BLaER1 (cell line): ENCODE data around the gene SREBF1.
A peak's percentile ranks its signal among the peaks of the same experiment; 100 is the strongest.

Experiments
- H3K27ac ChIP-seq: shearing (Covaris generic); formaldehyde crosslinking; 2 replicates; pipeline ENCODE4 v1.8.1; 2022
- H3K27me3 ChIP-seq: shearing (Covaris generic); formaldehyde crosslinking; 2 replicates; pipeline ENCODE4 v1.8.1; 2022
- H3K36me3 ChIP-seq: shearing (Covaris generic); formaldehyde crosslinking; 2 replicates; pipeline ENCODE4 v1.8.1; 2022
- H3K4me1 ChIP-seq: shearing (Covaris generic); formaldehyde crosslinking; 2 replicates; pipeline ENCODE4 v1.8.1; 2022
- H3K4me2 ChIP-seq: shearing (Covaris generic); formaldehyde crosslinking; 2 replicates; pipeline ENCODE4 v1.8.1; 2022
- H3K4me3 ChIP-seq: shearing (Covaris generic); formaldehyde crosslinking; 2 replicates; pipeline ENCODE4 v1.8.1; 2022
- H3K9ac ChIP-seq: shearing (Covaris generic); formaldehyde crosslinking; 2 replicates; pipeline ENCODE4 v1.8.1; 2022
- H3K9me3 ChIP-seq: shearing (Covaris generic); formaldehyde crosslinking; 2 replicates; pipeline ENCODE4 v1.8.1; 2022
- H4K20me1 ChIP-seq: shearing (Covaris generic); formaldehyde crosslinking; 2 replicates; pipeline ENCODE4 v1.8.1; 2022
- Cebpa-rat ChIP-seq: shearing (Covaris generic); IDR thresholded peaks from 2 replicates; pipeline ENCODE4 v1.8.1; 2022

Gene SREBF1

GRCh38 chr17:17798573-17799255, 38.1 kb downstream of the SREBF1 start:
- H3K9me3 ChIP-seq = no peaks in the 10 kb centered on the region
- no peak overlapping the region for H3K27ac ChIP-seq
- peaks cover 67% of the 10 kb centered on the region for H3K4me1 ChIP-seq
- H3K36me3 ChIP-seq = peaks cover 94% of the 10 kb centered on the region
- no peak overlapping the region for H3K9ac ChIP-seq
- no peak overlapping the region for H3K4me3 ChIP-seq
- peaks cover 94% of the 10 kb centered on the region for H4K20me1 ChIP-seq
- H3K4me2 ChIP-seq = peak overlapping the region; percentile 80
- TF ChIP-seq Cebpa-rat = no peak
- H3K27me3 ChIP-seq = no peaks in the 10 kb centered on the region

- TF ChIP-seq Cebpa-rat = no peak
- no peak overlapping the region; the same call in 1 of the 2 replicates for H3K4me3 ChIP-seq
- no peaks in the 10 kb centered on the region for H3K27me3 ChIP-seq
- peak overlapping the region; percentile 80 for H3K4me2 ChIP-seq
- no peak overlapping the region for H3K9ac ChIP-seq
- H3K36me3 ChIP-seq = peaks cover 94% of the 10 kb centered on the region
- peaks cover 74% of the 10 kb centered on the region for H3K4me1 ChIP-seq
- no peaks in the 10 kb centered on the region for H3K9me3 ChIP-seq
- H4K20me1 ChIP-seq = peaks cover 94% of the 10 kb centered on the region
- H3K27ac ChIP-seq = 0 out of 2 replicates have a peak overlapping the region, but pooled peaks have one; percentile 18
These were observed 38.7 kb downstream of the SREBF1 start for GRCh38 chr17:17798010-17798556.

GRCh38 chr17:17797119-17797809, 39.5 kb downstream of the SREBF1 start:
- Histone ChIP-seq H3K4me2 (peak overlapping the region; percentile 80), H4K20me1 (peaks cover 99% of the 10 kb centered on the region)
- no peak for TF ChIP-seq Cebpa-rat

GRCh38 chr17:17796787-17797061, 40.1 kb downstream of the SREBF1 start:
- H4K20me1 ChIP-seq = peaks cover 100% of the 10 kb centered on the region
- H3K4me1 ChIP-seq = peaks cover 84% of the 10 kb centered on the region
- H3K9ac ChIP-seq = peak overlapping the region; percentile 58
- no peak for TF ChIP-seq Cebpa-rat
- H3K4me3 ChIP-seq = no peak overlapping the region
- peak overlapping the region; percentile 80 for H3K4me2 ChIP-seq
- peak overlapping the region; percentile 58 for H3K27ac ChIP-seq
- no peaks in the 10 kb centered on the region for H3K9me3 ChIP-seq
- H3K36me3 ChIP-seq = peaks cover 84% of the 10 kb centered on the region
- H3K27me3 ChIP-seq = no peaks in the 10 kb centered on the region

More at GRCh38 chr17:17797119-17797809, 39.5 kb downstream of the SREBF1 start:
- H3K4me1 ChIP-seq = peaks cover 79% of the 10 kb centered on the region
- no peaks in the 10 kb centered on the region for H3K27me3 ChIP-seq
- peak overlapping the region; percentile 58 for H3K27ac ChIP-seq
- H3K4me3 ChIP-seq = no peak overlapping the region
- H3K36me3 ChIP-seq = peaks cover 89% of the 10 kb centered on the region
- peak overlapping the region; percentile 58 for H3K9ac ChIP-seq
- no peaks in the 10 kb centered on the region for H3K9me3 ChIP-seq

- Histone ChIP-seq H3K4me3 (no peak overlapping the region), H3K4me1 (peaks cover 90% of the 10 kb centered on the region), H3K27me3 (no peaks in the 10 kb centered on the region), H3K9me3 (no peaks in the 10 kb centered on the region), H3K4me2 (peak overlapping the region; percentile 80), H3K36me3 (peaks cover 78% of the 10 kb centered on the region), H4K20me1 (peaks cover 100% of the 10 kb centered on the region), H3K9ac (peak overlapping the region; percentile 58; the same call in 1 of the 2 replicates), H3K27ac (peak overlapping the region; percentile 58)
- no peak for TF ChIP-seq Cebpa-rat
These were observed 40.6 kb downstream of the SREBF1 start for GRCh38 chr17:17795946-17796786.

DNA sequence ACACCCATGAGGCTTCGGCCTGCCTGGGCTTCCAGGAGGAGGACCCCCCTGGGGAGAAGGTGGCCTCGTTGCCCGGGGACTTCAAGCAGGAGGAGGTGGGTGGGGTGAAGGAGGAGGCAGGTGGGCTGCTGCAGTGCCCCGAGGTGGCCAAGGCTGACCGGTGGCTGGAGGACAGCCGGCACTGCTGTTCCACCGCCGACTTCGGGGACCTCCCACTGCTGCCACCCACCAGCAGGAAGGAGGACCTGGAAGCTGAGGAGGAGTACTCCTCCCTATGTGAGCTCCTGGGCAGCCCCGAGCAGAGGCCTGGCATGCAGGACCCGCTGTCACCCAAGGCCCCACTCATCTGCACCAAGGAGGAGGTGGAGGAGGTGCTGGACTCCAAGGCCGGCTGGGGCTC, 41.5 kb downstream of the SREBF1 start:
- H3K36me3 ChIP-seq = peaks cover 70% of the 10 kb centered on the region
- no peak overlapping the region for H3K4me3 ChIP-seq
- H3K9me3 ChIP-seq = no peaks in the 10 kb centered on the region
- H3K9ac ChIP-seq = no peak overlapping the region
- H3K4me1 ChIP-seq = peaks cover 94% of the 10 kb centered on the region
- peaks cover 100% of the 10 kb centered on the region for H4K20me1 ChIP-seq
- no peaks in the 10 kb centered on the region for H3K27me3 ChIP-seq
- no peak for TF ChIP-seq Cebpa-rat
- H3K27ac ChIP-seq = no peak overlapping the region
- peak overlapping the region; percentile 80 for H3K4me2 ChIP-seq

DNA sequence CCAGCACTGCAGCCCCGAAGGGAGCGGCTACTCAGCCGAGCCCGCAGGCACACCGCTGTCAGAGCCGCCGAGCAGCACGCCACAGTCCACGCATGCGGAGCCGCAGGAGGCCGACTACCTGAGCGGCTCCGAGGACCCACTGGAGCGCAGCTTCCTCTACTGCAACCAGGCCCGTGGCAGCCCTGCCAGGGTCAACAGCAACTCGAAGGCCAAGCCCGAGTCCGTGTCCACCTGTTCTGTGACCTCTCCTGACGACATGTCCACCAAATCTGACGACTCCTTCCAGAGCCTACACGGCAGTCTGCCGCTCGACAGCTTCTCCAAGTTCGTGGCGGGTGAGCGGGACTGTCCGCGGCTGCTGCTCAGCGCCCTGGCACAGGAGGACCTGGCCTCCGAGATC, 42.4 kb downstream of the SREBF1 start:
- no peaks in the 10 kb centered on the region for H3K27me3 ChIP-seq
- peaks cover 100% of the 10 kb centered on the region for H4K20me1 ChIP-seq
- TF ChIP-seq Cebpa-rat = no peak

DNA sequence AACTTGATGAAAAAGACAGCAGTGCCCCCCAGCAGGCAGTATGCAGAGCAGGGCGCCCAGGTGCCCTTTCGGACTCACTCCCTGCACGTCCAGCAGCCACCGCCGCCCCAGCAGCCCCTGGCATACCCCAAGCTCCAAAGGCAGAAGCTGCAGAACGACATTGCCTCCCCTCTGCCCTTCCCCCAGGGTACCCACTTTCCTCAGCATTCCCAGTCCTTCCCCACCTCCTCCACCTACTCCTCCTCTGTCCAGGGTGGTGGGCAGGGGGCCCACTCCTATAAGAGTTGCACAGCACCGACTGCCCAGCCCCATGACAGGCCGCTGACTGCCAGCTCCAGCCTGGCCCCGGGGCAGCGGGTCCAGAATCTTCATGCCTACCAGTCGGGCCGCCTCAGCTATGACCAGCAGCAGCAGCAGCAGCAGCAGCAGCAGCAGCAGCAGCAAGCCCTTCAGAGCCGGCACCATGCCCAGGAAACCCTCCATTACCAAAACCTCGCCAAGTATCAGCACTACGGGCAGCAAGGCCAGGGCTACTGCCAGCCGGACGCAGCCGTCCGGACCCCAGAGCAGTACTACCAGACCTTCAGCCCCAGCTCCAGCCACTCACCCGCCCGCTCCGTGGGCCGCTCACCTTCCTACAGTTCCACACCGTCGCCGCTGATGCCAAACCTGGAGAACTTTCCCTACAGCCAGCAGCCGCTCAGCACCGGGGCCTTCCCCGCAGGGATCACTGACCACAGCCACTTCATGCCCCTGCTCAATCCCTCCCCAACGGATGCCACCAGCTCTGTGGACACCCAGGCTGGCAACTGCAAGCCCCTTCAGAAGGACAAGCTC, 43.2 kb downstream of the SREBF1 start:
- Histone ChIP-seq H3K27me3 (no peaks in the 10 kb centered on the region), H3K9ac (no peak overlapping the region), H3K4me2 (peak overlapping the region; percentile 79), H3K4me1 (peaks cover 97% of the 10 kb centered on the region), H3K4me3 (no peak overlapping the region), H4K20me1 (peaks cover 100% of the 10 kb centered on the region), H3K27ac (no peak overlapping the region), H3K9me3 (no peaks in the 10 kb centered on the region), H3K36me3 (peaks cover 53% of the 10 kb centered on the region)
- no peak for TF ChIP-seq Cebpa-rat

More for the DNA sequence above, 42.4 kb downstream of the SREBF1 start:
- H3K4me2 ChIP-seq = no peak overlapping the region
- no peak overlapping the region for H3K27ac ChIP-seq
- H3K4me1 ChIP-seq = peaks cover 97% of the 10 kb centered on the region
- H3K9me3 ChIP-seq = no peaks in the 10 kb centered on the region
- H3K36me3 ChIP-seq = peaks cover 61% of the 10 kb centered on the region
- no peak overlapping the region for H3K9ac ChIP-seq
- no peak overlapping the region for H3K4me3 ChIP-seq
